HG03575 (cell line): ENCODE data around the gene SAMD4A.

Experiments used
- ATAC-seq: cut with Tn5 transposase; IDR thresholded peaks from one replicate; pipeline ENCODE4 v1.9.1; 2021; ENCODE audit not compliant: unreplicated experiment, insufficient number of reproducible peaks, low FRiP score; ENCODE audit errors: extremely low read depth

SAMD4A gene

GRCh38 chr14:54761835-54762234 is 194.9 kb downstream of the SAMD4A start:
- no peak for ATAC-seq

GRCh38 chr14:54762296-54762695 is 195.4 kb downstream of the SAMD4A start:
- ATAC-seq, result no peak

GRCh38 chr14:54763761-54764160 is 196.8 kb downstream of the SAMD4A start:
- ATAC-seq, result no peak

- ATAC-seq, result no peak
Observed at GRCh38 chr14:54766276-54767138, 199.6 kb downstream of the SAMD4A start.

GRCh38 chr14:54767139-54767431 is 200.2 kb downstream of the SAMD4A start:
- ATAC-seq, result no peak

- no peak for ATAC-seq
Observed at GRCh38 chr14:54767450-54767849, 200.5 kb downstream of the SAMD4A start.

GRCh38 chr14:54768501-54769129 is 201.7 kb downstream of the SAMD4A start:
- ATAC-seq, result no peak

- no peak for ATAC-seq
Observed at GRCh38 chr14:54769951-54770863, 203.3 kb downstream of the SAMD4A start.

GRCh38 chr14:54771411-54772027 is 204.6 kb downstream of the SAMD4A start:
- no peak for ATAC-seq

GRCh38 chr14:54772451-54772881 is 205.5 kb downstream of the SAMD4A start:
- no peak for ATAC-seq

GRCh38 chr14:54773171-54774006 is 206.5 kb downstream of the SAMD4A start:
- peak; percentile 54 for ATAC-seq

- no peak for ATAC-seq
Observed at GRCh38 chr14:54774824-54775223, 207.9 kb downstream of the SAMD4A start.

GRCh38 chr14:54775486-54776140 is 208.7 kb downstream of the SAMD4A start:
- ATAC-seq, result no peak

- ATAC-seq, result no peak
Observed at GRCh38 chr14:54776361-54777001, 209.6 kb downstream of the SAMD4A start.

GRCh38 chr14:54777395-54777794 is 210.5 kb downstream of the SAMD4A start:
- no peak for ATAC-seq

- no peak for ATAC-seq
Observed at GRCh38 chr14:54778618-54779345, 211.9 kb downstream of the SAMD4A start.

GRCh38 chr14:54781080-54781479 is 214.2 kb downstream of the SAMD4A start:
- no peak for ATAC-seq
